HepG2 (cell line): ENCODE data around the gene TIAM1. TPM values are rescaled to one million over a fixed set of nuclear protein-coding genes. Genes with fewer than 3 reads are reported as not detected.

Experiments used
- ATAC-seq: fragments of 200-7000 bp; cut with Tn5 transposase; 3 replicates; pipeline ENCODE4 v1.9.1; 2020; ENCODE audit warnings: mild to moderate bottlenecking, moderate library complexity
- BruUV-seq: library from RNA; stranded (reverse); fragments of 400-500 nt; replicated peaks from 2 replicates; lab custom pipeline; 2021; lab: Mats Ljungman, UMichigan
- CTCF ChIA-PET: fragments of 300-600 bp; formaldehyde crosslinking; extraction: SDS; loops from one replicate; lab custom pipeline; 2021; ENCODE audit warnings: low total read pairs, inconsistent platforms, low intra/inter-chr PET ratio; lab: Yijun Ruan, JAX
- POLR2A ChIA-PET: fragments of 350-600 bp; sonication (Branson Sonifier 250); formaldehyde crosslinking; loops from one replicate; lab custom pipeline; 2020; ENCODE audit warnings: antibody characterized with exemption, inconsistent platforms; lab: Yijun Ruan, JAX
- DNase-seq: peaks from one replicate; pipeline ENCODE4 v3.0.0-alpha.2; 2015; ENCODE audit warnings: low spot score
- FAIRE-seq: peaks from 3 replicates; lab custom pipeline; 2011; peaks lifted over from hg19 to GRCh38; lab: Jason Lieb, UNC
- H2AFZ ChIP-seq: one replicate; pipeline ENCODE4 v1.6.1; 2011; ENCODE audit warnings: low read length, inconsistent platforms
- H3K27ac ChIP-seq: fragments of 300-600 bp; 3 replicates; pipeline ENCODE4 v1.8.0; 2011; ENCODE audit warnings: mixed run types, mild to moderate bottlenecking, mixed read lengths, low read length, inconsistent platforms; ENCODE audit not compliant: insufficient read depth; ENCODE audit errors: extremely low read length
- H3K27me3 ChIP-seq, 2 experiments: fragments of 200-600 bp in 1 of 2; 2 replicates in 1 of 2; 3 replicates in 1 of 2; pipeline versions ENCODE4 v1.6.0 to v1.8.0; 2011; ENCODE audit warnings: low read length in 2 of 2, mild to moderate bottlenecking in 2 of 2, moderate library complexity in 2 of 2, inconsistent platforms in 1 of 2; ENCODE audit not compliant: insufficient read depth in 2 of 2, control insufficient read depth in 1 of 2
- H3K36me3 ChIP-seq, 2 experiments: fragments of 200-600 bp in 1 of 2; replicated peaks in 1 of 2; 2 replicates in 1 of 2; 3 replicates in 1 of 2; pipeline versions ENCODE4 v1.5.1 to v1.8.0; 2011; ENCODE audit warnings: low read length in 2 of 2, inconsistent platforms in 1 of 2; ENCODE audit not compliant: insufficient read depth in 2 of 2, control insufficient read depth in 1 of 2
- H3K4me1 ChIP-seq: 2 replicates; pipeline ENCODE4 v1.5.1; 2012; ENCODE audit warnings: low read length, inconsistent platforms; ENCODE audit not compliant: insufficient read depth
- H3K4me2 ChIP-seq: 2 replicates; pipeline ENCODE4 v1.6.0; 2011; ENCODE audit warnings: low read depth, low read length, inconsistent platforms
- H3K4me3 ChIP-seq, 3 experiments: fragments of 200-600 bp in 1 of 3; sonication (generic), shearing (Covaris generic) in 1 of 3; replicated peaks in 1 of 3; 2 replicates each; pipeline ENCODE4 v1.5.1; 2011 to 2016; ENCODE audit warnings: low read length in 3 of 3, inconsistent platforms in 2 of 3, low read depth in 2 of 3, mild to moderate bottlenecking in 2 of 3, control low read depth in 1 of 3, mixed read lengths in 1 of 3; ENCODE audit not compliant: insufficient read depth in 1 of 3
- H3K79me2 ChIP-seq: one replicate; pipeline ENCODE4 v1.6.1; 2011; ENCODE audit warnings: low read length, inconsistent platforms; ENCODE audit not compliant: insufficient read depth
- H3K9ac ChIP-seq: 2 replicates; pipeline ENCODE4 v1.6.0; 2011; ENCODE audit warnings: mild to moderate bottlenecking, low read depth, low read length, inconsistent platforms; ENCODE audit not compliant: insufficient read depth
- H3K9me3 ChIP-seq: 2 replicates; pipeline ENCODE4 v1.5.1; 2012; ENCODE audit warnings: mild to moderate bottlenecking, low read length
- H4K20me1 ChIP-seq: 2 replicates; pipeline ENCODE4 v1.6.0; 2011; ENCODE audit warnings: inconsistent platforms, mild to moderate bottlenecking, low read length, moderate library complexity; ENCODE audit not compliant: insufficient read depth
- ARNT ChIP-seq: fragments of 450-650 bp; IDR thresholded peaks from 2 replicates; pipeline ENCODE4 v1.6.1; 2017
- BCL6 ChIP-seq: IDR thresholded peaks from 2 replicates; pipeline ENCODE4 v1.6.1; 2016; ENCODE audit warnings: missing genetic modification reagents, missing compliant biosample characterization
- ELF1 ChIP-seq: sonication (generic); formaldehyde crosslinking; IDR thresholded peaks from 2 replicates; pipeline ENCODE4 v1.4.0; 2020; ENCODE audit warnings: missing genetic modification reagents
- FOXK2 ChIP-seq: fragments of 450-650 bp; IDR thresholded peaks from 2 replicates; pipeline ENCODE4 v1.6.1; 2016
- HDAC1 ChIP-seq: sonication (generic); formaldehyde crosslinking; IDR thresholded peaks from 2 replicates; pipeline ENCODE4 v1.5.1; 2020; ENCODE audit warnings: mild to moderate bottlenecking, missing genetic modification reagents
- ISL2 ChIP-seq: sonication (generic); formaldehyde crosslinking; IDR thresholded peaks from 2 replicates; pipeline ENCODE4 v1.5.0; 2020; ENCODE audit warnings: missing genetic modification reagents
- KLF6 ChIP-seq: IDR thresholded peaks from 2 replicates; pipeline ENCODE4 v1.8.0; 2016; ENCODE audit warnings: missing biosample characterization, missing genetic modification reagents
- KMT2A ChIP-seq: sonication (generic); formaldehyde crosslinking; IDR thresholded peaks from 2 replicates; pipeline ENCODE4 v1.4.0; 2020; ENCODE audit warnings: missing genetic modification reagents
- MAX ChIP-seq: IDR thresholded peaks from 2 replicates; pipeline ENCODE4 v1.6.1; 2012; ENCODE audit warnings: inconsistent platforms
- MXD4 ChIP-seq: IDR thresholded peaks from 2 replicates; pipeline ENCODE4 v1.6.1; 2016; ENCODE audit warnings: mild to moderate bottlenecking, missing biosample characterization, missing genetic modification reagents
- RELA ChIP-seq: sonication (generic); formaldehyde crosslinking; IDR thresholded peaks from 2 replicates; pipeline ENCODE4 v1.4.0; 2020; ENCODE audit warnings: missing genetic modification reagents
- ZHX1 ChIP-seq: sonication (generic); formaldehyde crosslinking; IDR thresholded peaks from 2 replicates; pipeline ENCODE4 v1.8.1; 2022; ENCODE audit warnings: low read depth, mild to moderate bottlenecking, missing genetic modification reagents
- ZNF431 ChIP-seq: sonication (generic); formaldehyde crosslinking; IDR thresholded peaks from 2 replicates; pipeline ENCODE4 v1.9.0; 2022; ENCODE audit warnings: missing genetic modification reagents, low read depth, mild to moderate bottlenecking, borderline replicate concordance
- ZNF761 ChIP-seq: sonication (generic); formaldehyde crosslinking; conservative IDR thresholded peaks from 2 replicates; pipeline ENCODE4 v1.4.0; 2020; ENCODE audit warnings: mild to moderate bottlenecking, missing genetic modification reagents
- WGBS: methylation state at CpG from one replicate; pipeline ENCODE4 v1.1.6; 2017; ENCODE audit warnings: low lambda C conversion rate; 5-methylcytosine and 5-hydroxymethylcytosine counted together
- in situ Hi-C: cut with HindIII; loops from 2 replicates; pipeline ENCODE4 v1.10.0; 2017; ENCODE audit warnings: low pct_unique_long_range_greater_than_20kb; ENCODE audit not compliant: extremely low pct_ligation_motif_present
- intact Hi-C: fragments of 100-400 bp; cut with micrococcal nuclease; formaldehyde crosslinking; loops from one replicate; pipeline ENCODE4 v1.10.0; 2022; ENCODE audit not compliant: unreplicated experiment
- polyA plus RNA-seq, 8 experiments: library from polyadenylated mRNA; depleted of rRNA in 3 of 8; stranded (reverse) in 7 of 8; unstranded in 1 of 8; fragments of >200 nt; fragmentation: Illumina TruSeq in 4 of 8; extraction: Trizol in 4 of 8; gene quantifications; 2 replicates each; pipeline versions ENCODE4 v1.2.1 to v1.2.3, GENCODE V29; 2011 to 2016; ENCODE audit warnings: low read depth in 4 of 8, missing spikeins in 1 of 8, mixed read lengths in 1 of 8; ENCODE audit not compliant: insufficient read depth in 1 of 8
- total RNA-seq, 5 experiments: library from RNA; depleted of rRNA; stranded (reverse); fragments of >200 nt; fragmentation: Illumina TruSeq; extraction: Trizol; gene quantifications; 2 replicates each; pipeline ENCODE4 v1.2.3, GENCODE V29; 2016; ENCODE audit warnings: low read depth in 1 of 5
- TF ChIP-seq, protein P1 (sequence below): sonication (generic); formaldehyde crosslinking; IDR thresholded peaks from 2 replicates; pipeline ENCODE4 v1.8.0; 2022; ENCODE audit warnings: mild to moderate bottlenecking, missing genetic modification reagents
- TF ChIP-seq, protein P2 (sequence below): sonication (generic); formaldehyde crosslinking; IDR thresholded peaks from 2 replicates; pipeline ENCODE4 v1.4.0; 2020; ENCODE audit warnings: mild to moderate bottlenecking, low read depth, missing genetic modification reagents
- TF ChIP-seq, protein P3 (sequence below): sonication (generic); formaldehyde crosslinking; IDR thresholded peaks from 2 replicates; pipeline ENCODE4 v1.5.0; 2020; ENCODE audit warnings: mild to moderate bottlenecking, missing genetic modification reagents

TIAM1 gene
- total and polyA plus RNA-seq, 2 of the 13 experiments (the other 11 are each of a cell fraction or from before 2014, with no cell fraction given), result 0.13 to 0.24 TPM

DNA sequence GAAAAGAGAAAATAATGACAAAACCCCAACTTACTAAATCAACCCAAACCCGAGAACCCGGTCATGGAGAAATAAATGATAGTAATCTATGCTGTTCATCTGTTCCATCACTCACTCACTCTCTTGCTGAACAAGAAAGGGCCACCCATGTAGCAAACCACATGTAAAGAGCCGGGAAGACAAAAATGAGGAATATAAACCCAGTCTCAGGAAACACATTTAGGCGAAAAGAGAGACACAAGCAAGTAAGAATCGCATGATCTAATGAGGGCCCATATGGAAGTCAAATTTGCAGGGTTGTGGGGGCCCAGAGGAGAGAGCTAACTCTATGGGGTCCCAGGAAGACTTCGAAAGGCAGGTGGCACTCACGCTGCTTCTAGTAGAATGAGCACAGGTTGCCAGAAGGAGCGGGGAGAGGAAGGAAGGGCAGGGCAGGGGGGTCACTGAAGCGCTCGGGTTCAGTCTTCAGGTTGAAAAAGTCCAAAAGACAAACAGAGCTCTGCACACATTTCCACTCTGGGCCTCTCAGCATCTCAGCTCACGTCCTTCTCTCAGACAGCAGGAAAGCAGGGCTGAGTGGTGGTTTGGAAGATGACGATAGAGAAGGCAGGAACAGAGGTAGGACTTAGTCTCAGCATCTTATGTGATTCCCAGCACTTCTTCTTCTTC, 162.8 kb downstream of the TIAM1 start:
- FAIRE-seq (no peak), DNase-seq (no peak), ATAC-seq (no peak)
- 63% methylated on average over 12 of the region's 12 CpGs for WGBS
- POLR2A ChIA-PET, result no interaction called here
- BruUV-seq, result no TSS peak
- CTCF ChIA-PET, result interaction anchor here (2.6 kb wide), 1 partner anchor 82 kb away, joined by 21 read pairs; no protein-coding TSS in a partner anchor
- no peak overlapping the region for H3K4me2 ChIP-seq
- TF ChIP-seq BCL6 (CRISPR knock-in tag) (no peak), ELF1 (no peak), ZNF761 (CRISPR knock-in tag) (no peak), ISL2 (CRISPR knock-in tag) (no peak), ARNT (no peak), HDAC1 (CRISPR knock-in tag) (no peak), RELA (CRISPR knock-in tag) (no peak), ZNF431 (CRISPR knock-in tag) (no peak), MXD4 (CRISPR knock-in tag) (no peak), ZHX1 (CRISPR knock-in tag) (no peak), MAX (no peak), FOXK2 (no peak), KLF6 (CRISPR knock-in tag) (no peak), KMT2A (CRISPR knock-in tag) (no peak)
- TF ChIP-seq, protein P1, sequence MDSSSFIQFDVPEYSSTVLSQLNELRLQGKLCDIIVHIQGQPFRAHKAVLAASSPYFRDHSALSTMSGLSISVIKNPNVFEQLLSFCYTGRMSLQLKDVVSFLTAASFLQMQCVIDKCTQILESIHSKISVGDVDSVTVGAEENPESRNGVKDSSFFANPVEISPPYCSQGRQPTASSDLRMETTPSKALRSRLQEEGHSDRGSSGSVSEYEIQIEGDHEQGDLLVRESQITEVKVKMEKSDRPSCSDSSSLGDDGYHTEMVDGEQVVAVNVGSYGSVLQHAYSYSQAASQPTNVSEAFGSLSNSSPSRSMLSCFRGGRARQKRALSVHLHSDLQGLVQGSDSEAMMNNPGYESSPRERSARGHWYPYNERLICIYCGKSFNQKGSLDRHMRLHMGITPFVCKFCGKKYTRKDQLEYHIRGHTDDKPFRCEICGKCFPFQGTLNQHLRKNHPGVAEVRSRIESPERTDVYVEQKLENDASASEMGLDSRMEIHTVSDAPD (CRISPR knock-in tag), result no peak
- TF ChIP-seq, protein P2, sequence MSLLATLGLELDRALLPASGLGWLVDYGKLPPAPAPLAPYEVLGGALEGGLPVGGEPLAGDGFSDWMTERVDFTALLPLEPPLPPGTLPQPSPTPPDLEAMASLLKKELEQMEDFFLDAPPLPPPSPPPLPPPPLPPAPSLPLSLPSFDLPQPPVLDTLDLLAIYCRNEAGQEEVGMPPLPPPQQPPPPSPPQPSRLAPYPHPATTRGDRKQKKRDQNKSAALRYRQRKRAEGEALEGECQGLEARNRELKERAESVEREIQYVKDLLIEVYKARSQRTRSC (CRISPR knock-in tag), result no peak
- TF ChIP-seq, protein P3, sequence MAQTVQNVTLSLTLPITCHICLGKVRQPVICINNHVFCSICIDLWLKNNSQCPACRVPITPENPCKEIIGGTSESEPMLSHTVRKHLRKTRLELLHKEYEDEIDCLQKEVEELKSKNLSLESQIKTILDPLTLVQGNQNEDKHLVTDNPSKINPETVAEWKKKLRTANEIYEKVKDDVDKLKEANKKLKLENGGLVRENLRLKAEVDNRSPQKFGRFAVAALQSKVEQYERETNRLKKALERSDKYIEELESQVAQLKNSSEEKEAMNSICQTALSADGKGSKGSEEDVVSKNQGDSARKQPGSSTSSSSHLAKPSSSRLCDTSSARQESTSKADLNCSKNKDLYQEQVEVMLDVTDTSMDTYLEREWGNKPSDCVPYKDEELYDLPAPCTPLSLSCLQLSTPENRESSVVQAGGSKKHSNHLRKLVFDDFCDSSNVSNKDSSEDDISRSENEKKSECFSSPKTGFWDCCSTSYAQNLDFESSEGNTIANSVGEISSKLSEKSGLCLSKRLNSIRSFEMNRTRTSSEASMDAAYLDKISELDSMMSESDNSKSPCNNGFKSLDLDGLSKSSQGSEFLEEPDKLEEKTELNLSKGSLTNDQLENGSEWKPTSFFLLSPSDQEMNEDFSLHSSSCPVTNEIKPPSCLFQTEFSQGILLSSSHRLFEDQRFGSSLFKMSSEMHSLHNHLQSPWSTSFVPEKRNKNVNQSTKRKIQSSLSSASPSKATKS (CRISPR knock-in tag), result no peak
- H3K4me1 ChIP-seq, result no peaks in the 10 kb centered on the region
- no peak overlapping the region for H3K27ac ChIP-seq
- in situ Hi-C loops, result loop anchor here (5.0 kb wide), 1 partner anchor 84 kb away; no protein-coding TSS in a partner anchor
- no peaks in the 10 kb centered on the region for H3K36me3 ChIP-seq
- no peak overlapping the region for H3K9ac ChIP-seq
- no peaks in the 10 kb centered on the region for H3K9me3 ChIP-seq
- H3K27me3 ChIP-seq, result no peaks in the 10 kb centered on the region
- no peak overlapping the region for H2AFZ ChIP-seq
- H3K79me2 ChIP-seq, result no peaks in the 10 kb centered on the region
- no peaks in the 10 kb centered on the region for H4K20me1 ChIP-seq
- no peak overlapping the region for H3K4me3 ChIP-seq
- intact Hi-C loops, result no loop called here
